ENCODE data around the gene IL17RB.

- TF ChIP-seq EZH2phosphoT487 (IDR thresholded peaks at IDR 0.05; ENCODE audit: insufficient read depth, low read depth) (no peak), EZH2 (IDR thresholded peaks at IDR 0.05; ENCODE audit: insufficient read depth, poor library complexity, severe bottlenecking) (no peak)
Measured at GRCh38 chr3:53829605-53830004, 16.8 kb upstream of the IL17RB start.

All from GM23248 (cell line).